Measurements from ENCODE around the gene MS4A5.

Gene MS4A5

GRCh38 chr11:60485987-60486386 lies 56.6 kb downstream of the MS4A5 start:
- DNase-seq, result no peak

- DNase-seq, result no peak
These were observed 63.2 kb downstream of the MS4A5 start, which contains the start of gene MS4A12 for GRCh38 chr11:60492488-60493009. Gene MS4A12 (plus strand): TSS chr11:60492778. CDS start chr11:60497319, 4,541 bp downstream.

GRCh38 chr11:60493454-60493853 lies 64.1 kb downstream of the MS4A5 start:
- DNase-seq, result no peak

Measured in effector CD4-positive, alpha-beta T cell (primary cell).